Activated CD4-positive, alpha-beta T cell treated with anti-CD3 and anti-CD28 coated beads for 36 hours (primary cell): ENCODE measurements around the gene NTPCR. TPM values are rescaled to one million over a fixed set of nuclear protein-coding genes. Genes with fewer than 3 reads are reported as not detected.

ENCODE experiments used
- ATAC-seq: fragments of 200-7000 bp; cut with Tn5 transposase; one replicate; pipeline ENCODE4 v1.10.0; 2021; ENCODE audit warnings: mild to moderate bottlenecking, moderate library complexity
- CTCF ChIA-PET: fragments of 350-600 bp; sonication (Branson Sonifier 250); formaldehyde crosslinking; loops from one replicate; lab custom pipeline; 2021; ENCODE audit warnings: antibody characterized with exemption; lab: Charles Lee
- POLR2A ChIA-PET: fragments of 350-600 bp; sonication (Branson Sonifier 250); formaldehyde crosslinking; loops from one replicate; lab custom pipeline; 2021; ENCODE audit warnings: antibody characterized with exemption, inconsistent platforms; lab: Charles Lee
- DNase-seq: peaks from one replicate; pipeline ENCODE4 v3.0.0-alpha.2; 2020
- H3K27ac Mint-ChIP-seq: one replicate; pipeline ENCODE4 v1.8.0; 2021; ENCODE audit warnings: mixed read lengths
- H3K27me3 Mint-ChIP-seq: one replicate; pipeline ENCODE4 v1.8.0; 2021; ENCODE audit warnings: mixed read lengths
- H3K36me3 Mint-ChIP-seq: one replicate; pipeline ENCODE4 v1.8.0; 2021; ENCODE audit warnings: low read depth, mixed read lengths
- H3K4me1 Mint-ChIP-seq: one replicate; pipeline ENCODE4 v1.8.0; 2021; ENCODE audit warnings: mixed read lengths
- H3K4me3 Mint-ChIP-seq: one replicate; pipeline ENCODE4 v1.8.0; 2021; ENCODE audit warnings: mild to moderate bottlenecking, moderate library complexity, mixed read lengths
- H3K9me3 Mint-ChIP-seq: one replicate; pipeline ENCODE4 v1.8.0; 2021; ENCODE audit warnings: low read depth, mixed read lengths
- intact Hi-C, 2 experiments: fragments of 100-400 bp; cut with DNase I in 1 of 2; cut with micrococcal nuclease in 1 of 2; formaldehyde crosslinking; loops; one replicate each; pipeline versions ENCODE4 v1.14.2 to v1.15.1; 2022 to 2024; cut with DNase I, micrococcal nuclease
- total RNA-seq, 2 experiments: library from RNA; stranded (reverse); gene quantifications; one replicate each; pipeline ENCODE4 v1.2.3, GENCODE V29; 2021

NTPCR gene
- total RNA-seq, 2 experiments from 2014 or later: 37.4 to 51.9 TPM

DNA sequence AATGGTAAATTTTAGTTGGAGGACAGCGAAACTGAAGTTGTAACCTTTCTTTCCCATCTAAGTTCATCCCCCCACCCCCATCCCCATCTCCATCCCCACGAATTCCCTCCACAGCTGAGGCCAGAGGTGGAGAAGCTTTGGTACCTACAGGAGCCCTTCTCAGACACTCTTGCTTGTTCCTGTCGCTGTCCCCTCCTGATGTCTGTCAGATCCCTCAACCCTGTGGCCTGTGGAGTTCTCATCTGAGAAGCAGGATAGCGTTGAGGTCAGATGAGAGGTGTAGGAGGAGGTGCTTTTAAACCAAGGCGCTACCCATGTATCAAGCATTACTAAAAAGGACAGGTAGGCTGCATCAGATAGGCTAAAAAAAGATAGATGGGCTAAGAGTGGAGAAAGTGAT lies 769 bp downstream of the NTPCR start:
- H3K4me3 Mint-ChIP-seq: peak overlapping the region; percentile 90
- DNase-seq (peak; percentile 41), ATAC-seq (peak; percentile 36)
- H3K27me3 Mint-ChIP-seq: no peaks in the 10 kb centered on the region
- ChIA-PET CTCF (interaction anchor here (1.3 to 1.7 kb wide), 3 partner anchors 15 to 146 kb away, joined by 3 to 4 read pairs (median 3); partner anchors contain the start of gene MAP10), POLR2A (no interaction called here)
- peaks cover 35% of the 10 kb centered on the region for H3K4me1 Mint-ChIP-seq
- no peaks in the 10 kb centered on the region for H3K9me3 Mint-ChIP-seq
- peaks cover 9% of the 10 kb centered on the region for H3K36me3 Mint-ChIP-seq
- intact Hi-C loops: loop anchor here (2.0 to 10.0 kb wide), 3 partner anchors 28 to 1424 kb away; partner anchors contain the start of genes COA6 (in 1 of the 2) and SIPA1L2 (in 1 of the 2)
- peak overlapping the region; percentile 95 for H3K27ac Mint-ChIP-seq

DNA sequence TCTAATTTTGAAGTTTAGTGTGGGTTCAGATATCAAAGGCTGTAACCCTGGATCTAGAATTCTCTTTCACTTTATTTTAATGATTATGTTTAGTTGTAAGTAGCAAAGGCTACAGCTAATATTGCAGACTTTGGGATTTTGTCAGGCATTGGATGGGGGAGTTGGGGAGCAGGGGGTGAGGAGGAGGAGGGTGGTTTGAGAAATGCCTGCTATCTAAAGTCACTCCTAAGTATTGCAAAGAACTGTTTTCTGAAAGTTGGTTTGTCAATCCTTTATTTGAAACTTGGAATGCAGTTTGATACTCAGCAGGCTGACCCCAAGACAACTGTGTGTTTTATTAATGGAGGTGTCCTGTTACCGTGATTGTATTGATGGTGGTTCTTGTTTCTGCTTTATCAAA lies 1.2 kb downstream of the NTPCR start:
- ChIA-PET POLR2A (interaction anchor here (0.7 kb wide), 1 partner anchor 27 kb away, joined by 6 read pairs; no protein-coding TSS in a partner anchor), CTCF (interaction anchor here (0.7 to 1.7 kb wide), 4 partner anchors 15 to 397 kb away, joined by 3 to 5 read pairs (median 4); partner anchors contain the start of gene MAP10)
- no peak for DNase-seq
- no peak for ATAC-seq
- Mint-ChIP-seq H3K4me1 (peaks cover 35% of the 10 kb centered on the region), H3K27ac (no peak overlapping the region), H3K36me3 (peaks cover 12% of the 10 kb centered on the region), H3K27me3 (no peaks in the 10 kb centered on the region), H3K9me3 (no peaks in the 10 kb centered on the region), H3K4me3 (peak overlapping the region; percentile 90)
- intact Hi-C loops: loop anchor here (2.0 to 10.0 kb wide), 3 partner anchors 29 to 1423 kb away; partner anchors contain the start of genes COA6 (in 1 of the 2) and SIPA1L2 (in 1 of the 2)

DNA sequence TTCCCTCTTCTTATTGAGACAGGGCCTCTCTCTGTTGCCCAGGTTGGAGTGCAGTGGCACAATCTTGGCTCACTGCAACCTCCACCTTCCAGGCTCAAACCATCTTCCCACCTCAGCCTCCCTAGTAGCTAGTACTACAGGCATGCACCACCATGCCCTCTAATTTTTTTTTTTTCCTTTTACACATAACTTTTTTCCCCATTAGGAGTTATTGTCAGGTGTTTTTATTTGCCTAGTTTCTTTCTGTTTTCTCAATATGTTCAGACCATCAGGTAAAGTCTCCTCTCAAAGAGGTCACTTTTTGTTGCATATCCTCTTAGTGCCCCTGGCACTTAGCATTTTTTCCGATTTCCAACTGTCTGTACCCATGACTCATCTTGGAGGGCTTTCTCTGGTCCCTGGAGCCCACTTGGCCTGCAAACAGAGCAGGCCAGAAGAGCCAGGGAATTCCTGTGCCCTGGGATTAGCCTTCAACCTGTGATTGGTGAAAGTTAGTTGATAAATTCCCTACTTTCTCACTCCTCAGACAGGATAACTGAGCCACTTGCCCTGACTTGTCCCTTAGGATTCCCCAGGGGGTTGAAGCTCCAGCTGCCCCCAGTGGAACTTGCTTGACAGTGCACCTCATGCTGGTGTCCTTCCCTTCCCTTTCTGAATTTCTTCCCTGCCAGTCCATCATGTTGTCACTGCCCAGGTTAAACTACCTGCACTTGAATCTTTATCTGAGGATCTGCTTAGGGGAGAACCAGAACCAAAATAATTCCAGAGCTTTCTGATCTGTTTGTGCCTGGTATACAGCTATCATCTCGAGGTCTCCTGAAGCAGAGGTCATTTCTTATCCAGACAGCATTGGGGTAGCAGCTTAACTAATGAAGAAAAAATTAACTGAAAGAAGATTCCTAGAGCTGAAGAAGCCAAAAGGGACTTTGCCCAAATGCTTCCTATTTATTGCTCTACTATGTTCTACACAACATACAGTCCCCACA lies 2.4 kb downstream of the NTPCR start:
- DNase-seq (peak; percentile 48), ATAC-seq (no peak)
- H3K27ac Mint-ChIP-seq: no peak overlapping the region
- peaks cover 21% of the 10 kb centered on the region for H3K36me3 Mint-ChIP-seq
- no peaks in the 10 kb centered on the region for H3K9me3 Mint-ChIP-seq
- POLR2A ChIA-PET: no interaction called here
- H3K4me3 Mint-ChIP-seq: peak overlapping the region; percentile 90
- CTCF ChIA-PET: interaction anchor here (0.6 to 1.8 kb wide), 9 partner anchors 10 to 415 kb away, joined by 3 to 5 read pairs (median 3); partner anchors contain the start of gene MAP10
- H3K27me3 Mint-ChIP-seq: no peaks in the 10 kb centered on the region
- peaks cover 35% of the 10 kb centered on the region for H3K4me1 Mint-ChIP-seq
- intact Hi-C loops: loop anchor here (5.0 to 10.0 kb wide), 2 partner anchors 321 to 1422 kb away; partner anchors contain the start of genes COA6 (in 1 of the 2) and SIPA1L2 (in 1 of the 2)

DNA sequence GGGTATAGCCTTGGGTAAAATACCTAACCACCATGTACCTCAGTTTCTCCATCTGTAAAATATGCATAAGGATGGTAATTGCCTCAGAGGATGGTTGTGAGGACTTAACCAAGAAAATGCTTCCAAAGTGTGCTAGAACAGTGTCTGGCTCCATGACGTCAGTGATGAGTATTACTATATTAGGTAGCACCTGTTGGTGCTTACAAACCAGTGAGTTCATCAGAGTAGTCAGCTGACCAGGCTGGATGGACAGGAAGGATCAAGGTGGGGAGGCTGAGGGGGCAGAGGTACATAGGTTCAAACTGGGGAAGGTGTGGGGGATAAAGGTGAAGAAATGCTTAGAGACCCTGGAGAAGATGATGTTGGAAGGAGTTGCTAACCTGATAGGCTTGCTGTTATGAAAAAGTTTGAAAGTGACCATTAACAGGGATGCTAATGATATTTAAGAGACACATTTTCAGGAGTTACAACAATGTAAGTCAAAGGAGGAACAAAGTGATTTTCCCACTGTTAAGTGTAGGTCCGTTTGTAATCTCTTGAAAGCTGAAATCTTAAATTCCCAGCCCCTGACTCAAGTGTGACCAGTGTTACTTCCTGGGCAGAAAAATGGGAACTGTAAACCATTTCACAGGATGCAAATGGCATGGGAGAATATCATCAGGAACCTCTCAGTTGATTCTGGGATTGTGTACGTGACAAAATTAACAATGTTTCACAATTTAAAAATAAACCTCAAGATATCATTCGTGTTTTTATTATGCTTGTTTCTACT lies 4.4 kb downstream of the NTPCR start:
- ATAC-seq (no peak), DNase-seq (no peak)
- Mint-ChIP-seq H3K27me3 (no peaks in the 10 kb centered on the region), H3K4me3 (no peak overlapping the region), H3K4me1 (peaks cover 27% of the 10 kb centered on the region), H3K27ac (no peak overlapping the region), H3K9me3 (peaks cover 5% of the 10 kb centered on the region), H3K36me3 (peaks cover 39% of the 10 kb centered on the region)
- ChIA-PET CTCF (interaction anchor here (1.1 kb wide), 1 partner anchor 12 kb away, joined by 4 read pairs; no protein-coding TSS in a partner anchor), POLR2A (no interaction called here)
- intact Hi-C loops: loop anchor here (5.0 to 10.0 kb wide), 2 partner anchors 322 to 1420 kb away; partner anchors contain the start of genes COA6 (in 1 of the 2) and SIPA1L2 (in 1 of the 2)

DNA sequence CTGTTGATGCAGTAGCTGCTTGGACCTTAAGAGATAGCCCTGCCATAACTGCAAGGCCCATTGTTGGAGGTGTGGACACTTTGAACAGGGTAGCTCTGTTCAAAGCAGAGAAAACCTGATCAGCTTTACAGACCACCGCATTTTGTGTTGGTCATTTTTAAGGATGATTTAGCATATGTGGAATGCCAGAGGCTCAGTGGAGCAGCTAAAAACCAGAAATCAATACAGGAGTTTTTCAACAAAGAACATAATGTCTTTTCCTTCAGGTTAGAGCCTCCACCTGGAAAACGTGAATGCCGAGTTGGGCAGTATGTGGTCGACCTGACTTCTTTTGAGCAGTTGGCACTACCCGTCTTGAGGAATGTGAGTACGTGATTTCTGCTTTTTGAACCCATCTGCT lies 5.7 kb downstream of the NTPCR start:
- Mint-ChIP-seq H3K4me3 (no peak overlapping the region), H3K4me1 (peaks cover 26% of the 10 kb centered on the region), H3K27me3 (no peaks in the 10 kb centered on the region), H3K27ac (no peak overlapping the region), H3K36me3 (peaks cover 45% of the 10 kb centered on the region), H3K9me3 (peaks cover 5% of the 10 kb centered on the region)
- intact Hi-C loops: loop anchor here in 1 of 2 experiments (10.0 kb wide), 1 partner anchor 1419 kb away; the partner anchor contains the start of gene COA6
- no peak for DNase-seq
- CTCF ChIA-PET: no interaction called here
- no peak for ATAC-seq
- POLR2A ChIA-PET: no interaction called here

DNA sequence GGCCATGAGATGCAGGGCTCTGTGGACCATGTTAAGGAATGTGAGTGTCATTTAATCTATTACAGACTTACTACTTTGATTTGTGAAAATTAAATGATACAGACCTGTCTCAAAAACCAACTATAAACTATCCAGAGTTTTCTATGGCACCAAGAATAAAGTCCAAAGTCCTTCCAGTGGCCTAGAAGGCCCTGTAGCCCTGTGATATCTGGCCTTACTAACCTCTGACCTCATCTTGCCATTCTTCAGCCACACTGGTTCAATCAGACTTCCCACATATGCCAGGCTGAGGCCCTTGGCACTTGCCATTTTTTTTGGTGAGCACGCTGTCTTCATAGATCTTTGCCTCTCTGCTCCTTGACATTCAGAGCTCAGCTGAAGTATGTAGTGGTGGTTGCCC lies 7.7 kb downstream of the NTPCR start:
- H3K36me3 Mint-ChIP-seq: peaks cover 50% of the 10 kb centered on the region
- H3K9me3 Mint-ChIP-seq: peaks cover 5% of the 10 kb centered on the region
- ChIA-PET POLR2A (no interaction called here), CTCF (no interaction called here)
- intact Hi-C loops: loop anchor here in 1 of 2 experiments (10.0 kb wide), 1 partner anchor 1417 kb away; the partner anchor contains the start of gene COA6
- no peaks in the 10 kb centered on the region for H3K27me3 Mint-ChIP-seq
- H3K27ac Mint-ChIP-seq: no peak overlapping the region
- no peak overlapping the region for H3K4me3 Mint-ChIP-seq
- ATAC-seq (no peak), DNase-seq (no peak)
- H3K4me1 Mint-ChIP-seq: peaks cover 21% of the 10 kb centered on the region

DNA sequence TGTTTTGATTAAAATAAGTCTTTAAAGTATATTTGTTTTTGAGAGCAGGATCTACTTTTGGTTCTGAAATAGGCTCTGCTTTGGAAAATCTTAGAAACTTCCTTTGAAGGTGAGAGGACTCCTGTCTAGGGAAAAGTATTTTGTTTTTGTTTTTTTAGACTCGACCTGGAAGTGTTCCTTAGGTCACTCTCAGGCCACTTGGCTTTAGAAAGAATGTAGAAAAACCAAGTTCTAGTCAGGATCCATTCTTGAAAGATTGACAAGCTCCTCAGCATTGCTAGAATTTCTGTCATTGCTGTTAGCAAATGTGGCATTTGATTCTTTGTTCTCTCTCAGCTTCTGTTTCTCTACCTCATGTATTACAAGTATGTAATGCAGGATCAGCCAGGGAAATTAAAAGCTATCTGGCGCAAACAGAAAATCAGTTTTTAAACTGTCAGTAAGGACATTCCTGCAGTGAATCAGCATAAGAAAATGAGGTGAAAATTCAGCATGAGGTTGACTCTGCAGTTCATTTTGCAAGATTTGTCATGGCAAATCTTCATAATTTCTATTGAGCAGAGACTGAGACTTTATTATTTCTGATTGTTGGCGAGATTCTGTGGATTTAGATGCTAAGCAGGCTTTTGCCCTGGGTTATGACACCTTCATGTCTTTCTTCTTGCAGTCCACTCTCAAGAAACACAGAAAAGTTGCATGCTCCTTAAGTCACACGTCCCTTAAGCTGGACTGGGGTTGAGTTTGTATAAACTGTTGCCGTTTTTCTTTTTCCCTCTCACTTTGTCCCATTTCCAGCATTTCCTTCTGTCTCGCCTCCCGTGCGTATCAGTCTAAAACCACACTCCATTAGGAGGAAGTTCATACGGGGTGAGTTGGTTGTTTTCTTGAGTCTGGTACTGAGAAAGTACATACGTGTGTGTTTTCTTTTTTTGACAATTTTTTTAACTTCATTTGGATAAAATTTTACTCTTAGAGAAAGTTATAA lies 12.6 kb downstream of the NTPCR start:
- POLR2A ChIA-PET: no interaction called here
- no peak for ATAC-seq
- no peaks in the 10 kb centered on the region for H3K27me3 Mint-ChIP-seq
- H3K4me3 Mint-ChIP-seq: no peak overlapping the region
- no peak for DNase-seq
- CTCF ChIA-PET: interaction anchor here (0.6 to 1.6 kb wide), 3 partner anchors 10 to 35 kb away, joined by 3 to 5 read pairs (median 3); no protein-coding TSS in a partner anchor
- H3K27ac Mint-ChIP-seq: no peak overlapping the region
- H3K4me1 Mint-ChIP-seq: peaks cover 34% of the 10 kb centered on the region
- H3K36me3 Mint-ChIP-seq: peaks cover 35% of the 10 kb centered on the region
- intact Hi-C loops: no loop called here
- peaks cover 5% of the 10 kb centered on the region for H3K9me3 Mint-ChIP-seq

DNA sequence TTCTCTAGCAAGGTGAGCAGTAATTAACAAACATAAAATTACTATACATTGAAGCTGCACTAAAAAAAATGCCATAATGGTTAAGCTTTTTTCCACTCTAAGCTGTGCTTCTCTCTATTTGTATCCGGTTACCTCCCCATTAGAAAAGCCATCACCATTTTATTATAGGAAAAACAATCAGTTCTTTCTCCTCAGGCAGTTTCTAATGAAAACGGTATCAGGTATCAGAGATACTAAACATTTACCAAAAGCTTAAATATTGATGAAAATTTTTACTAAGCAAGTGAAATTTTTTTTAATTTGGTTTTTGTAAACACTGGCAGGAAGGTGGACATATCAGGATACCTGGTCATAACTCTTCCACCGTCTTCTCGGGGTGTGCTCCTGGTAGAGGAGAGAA lies 14.2 kb downstream of the NTPCR start:
- CTCF ChIA-PET: interaction anchor here (0.5 to 0.6 kb wide), 2 partner anchors 72 to 162 kb away, joined by 3 read pairs; no protein-coding TSS in a partner anchor
- no peaks in the 10 kb centered on the region for H3K27me3 Mint-ChIP-seq
- intact Hi-C loops: no loop called here

DNA sequence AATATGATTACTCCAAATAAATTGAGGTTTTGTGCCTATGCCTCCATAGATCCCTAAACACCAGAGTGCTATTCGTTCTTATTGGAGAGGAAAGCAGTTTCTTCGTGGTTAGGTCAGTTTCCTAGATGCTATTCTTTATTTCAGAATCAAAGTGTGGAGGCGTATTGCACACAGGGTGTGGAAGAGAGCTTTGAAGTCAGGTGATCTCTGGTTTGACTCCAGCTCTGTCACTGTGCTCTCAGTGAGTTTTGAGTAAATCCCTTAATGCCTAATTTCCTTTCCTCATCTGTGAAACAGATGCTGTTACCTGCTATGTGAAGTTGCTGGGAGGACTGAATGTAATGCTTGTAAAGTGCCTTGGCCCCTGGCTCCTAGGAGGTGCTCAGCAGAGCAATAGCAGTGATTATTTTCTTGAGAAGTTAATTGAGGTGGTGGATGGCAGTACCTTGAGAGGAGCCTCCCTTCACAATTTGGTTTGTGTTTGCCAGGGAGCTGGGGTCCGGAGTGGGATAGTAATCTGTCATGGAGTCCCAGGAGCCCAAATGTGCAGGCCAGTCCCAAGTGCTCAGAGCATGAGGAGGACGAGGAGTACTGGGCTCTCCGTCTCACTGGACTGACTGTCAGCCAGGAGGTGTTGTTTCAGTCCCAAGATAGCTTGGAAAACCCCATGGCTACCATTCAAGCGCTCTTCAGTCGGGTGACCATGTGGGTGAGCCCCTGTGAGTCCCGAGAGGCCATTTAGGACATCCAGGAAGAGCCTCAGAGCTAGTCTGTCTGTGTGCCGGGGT lies 14.9 kb downstream of the NTPCR start:
- intact Hi-C loops: no loop called here
- H3K4me1 Mint-ChIP-seq: peaks cover 37% of the 10 kb centered on the region
- peak; percentile 66 for ATAC-seq
- no peak overlapping the region for H3K27ac Mint-ChIP-seq
- DNase-seq: no peak
- H3K36me3 Mint-ChIP-seq: peaks cover 35% of the 10 kb centered on the region
- H3K9me3 Mint-ChIP-seq: no peaks in the 10 kb centered on the region
- ChIA-PET CTCF (interaction anchor here (0.5 kb wide), 1 partner anchor 73 kb away, joined by 3 read pairs; no protein-coding TSS in a partner anchor), POLR2A (no interaction called here)
- H3K4me3 Mint-ChIP-seq: no peak overlapping the region
- H3K27me3 Mint-ChIP-seq: no peaks in the 10 kb centered on the region

More for the DNA sequence above, 14.2 kb downstream of the NTPCR start:
- H3K27ac Mint-ChIP-seq: no peak overlapping the region
- H3K4me1 Mint-ChIP-seq: peaks cover 37% of the 10 kb centered on the region
- H3K36me3 Mint-ChIP-seq: peaks cover 31% of the 10 kb centered on the region
- DNase-seq (no peak), ATAC-seq (no peak)
- H3K9me3 Mint-ChIP-seq: no peaks in the 10 kb centered on the region
- POLR2A ChIA-PET: no interaction called here
- no peak overlapping the region for H3K4me3 Mint-ChIP-seq
